Suprapubic skin (tissue), 4 donors: ENCODE measurements around the gene DIRAS1. TPM values are rescaled to one million over a fixed set of nuclear protein-coding genes. Genes with fewer than 3 reads are reported as not detected.

ENCODE experiments used
- DNase-seq, 2 donors: peaks; one replicate each; pipeline ENCODE4 v3.0.0-alpha.2; 2019; ENCODE audit warnings: low spot score in 2 of 2
- H3K27ac ChIP-seq: fragments of 200-600 bp; sonication (generic); one replicate; pipeline ENCODE4 v1.5.1; 2019
- H3K27me3 ChIP-seq: fragments of 200-600 bp; sonication (generic); one replicate; pipeline ENCODE4 v1.5.1; 2019
- H3K36me3 ChIP-seq: fragments of 200-600 bp; sonication (generic); one replicate; pipeline ENCODE4 v1.5.1; 2019
- H3K4me1 ChIP-seq: fragments of 200-600 bp; sonication (generic); one replicate; pipeline ENCODE4 v1.5.1; 2019
- H3K4me3 ChIP-seq: fragments of 200-600 bp; sonication (generic); one replicate; pipeline ENCODE4 v1.5.1; 2019; ENCODE audit warnings: mild to moderate bottlenecking
- H3K9me3 ChIP-seq: fragments of 200-600 bp; sonication (generic); one replicate; pipeline ENCODE4 v1.5.1; 2019
- CTCF ChIP-seq, 2 donors: fragments of 200-600 bp in 1 of 2; fragments of 450-650 bp in 1 of 2; sonication (generic) in 1 of 2; IDR thresholded peaks; one replicate each; pipeline ENCODE4 v1.5.1; 2016 to 2019; ENCODE audit warnings: antibody characterized with exemption in 2 of 2, mild to moderate bottlenecking in 1 of 2, moderate library complexity in 1 of 2
- EP300 ChIP-seq: sonication (generic); formaldehyde crosslinking; IDR thresholded peaks from one replicate; pipeline ENCODE4 v1.6.1; 2017; ENCODE audit warnings: antibody characterized with exemption
- POLR2A ChIP-seq, 2 donors: fragments of 450-650 bp; IDR thresholded peaks; one replicate each; pipeline ENCODE4 v1.6.1; 2017; ENCODE audit warnings: antibody characterized with exemption in 2 of 2, mild to moderate bottlenecking in 2 of 2, moderate library complexity in 2 of 2
- POLR2AphosphoS5 ChIP-seq, 3 donors: sonication (generic); formaldehyde crosslinking; IDR thresholded peaks; one replicate each; pipeline ENCODE4 v1.6.1; 2017; ENCODE audit warnings: antibody characterized with exemption in 3 of 3
- WGBS: methylation state at CpG from one replicate; pipeline ENCODE4 v1.1.5; 2018; 5-methylcytosine and 5-hydroxymethylcytosine counted together
- total RNA-seq, 4 donors: library from RNA; depleted of rRNA; stranded (reverse); fragments of >200 nt; gene quantifications; one replicate each; pipeline ENCODE4 v1.1.0, GENCODE V29; 2016

DIRAS1 gene
- total RNA-seq, 4 donors from 2014 or later: 0.68 to 4.5 (median 2.1) TPM

GRCh38 chr19:2727640-2727944, 6.4 kb upstream of the DIRAS1 start:
- Histone ChIP-seq H3K27ac (no peak overlapping the region), H3K27me3 (peaks cover 30% of the 10 kb centered on the region), H3K36me3 (peaks cover 10% of the 10 kb centered on the region), H3K9me3 (no peaks in the 10 kb centered on the region), H3K4me3 (no peak overlapping the region), H3K4me1 (peaks cover 21% of the 10 kb centered on the region)
- TF ChIP-seq POLR2A (IDR thresholded peaks at IDR 0.05) (no peak), EP300 (no peak), POLR2AphosphoS5 (IDR thresholded peaks at IDR 0.05) (no peak), CTCF (IDR thresholded peaks at IDR 0.05) (no peak)
- WGBS: 65% methylated on average over 10 of the region's 16 CpGs
- DNase-seq: no peak

GRCh38 chr19:2726904-2727639, 5.9 kb upstream of the DIRAS1 start:
- Histone ChIP-seq H3K27me3 (peaks cover 34% of the 10 kb centered on the region), H3K27ac (no peak overlapping the region), H3K9me3 (no peaks in the 10 kb centered on the region), H3K4me1 (peaks cover 24% of the 10 kb centered on the region), H3K4me3 (no peak overlapping the region), H3K36me3 (peaks cover 5% of the 10 kb centered on the region)
- no peak for DNase-seq
- 4% methylated on average over 15 of the region's 26 CpGs for WGBS
- TF ChIP-seq CTCF (IDR thresholded peaks at IDR 0.05) (no peak), POLR2AphosphoS5 (IDR thresholded peaks at IDR 0.05) (no peak), EP300 (no peak), POLR2A (IDR thresholded peaks at IDR 0.05) (no peak)

GRCh38 chr19:2726160-2726855, 5.1 kb upstream of the DIRAS1 start:
- H3K27me3 ChIP-seq: peaks cover 41% of the 10 kb centered on the region
- H3K9me3 ChIP-seq: no peaks in the 10 kb centered on the region
- no peak overlapping the region for H3K4me3 ChIP-seq
- H3K4me1 ChIP-seq: peaks cover 31% of the 10 kb centered on the region
- no peaks in the 10 kb centered on the region for H3K36me3 ChIP-seq
- 86% methylated on average over 6 of the region's 15 CpGs for WGBS
- H3K27ac ChIP-seq: no peak overlapping the region
- TF ChIP-seq POLR2AphosphoS5 (IDR thresholded peaks at IDR 0.05) (no peak), CTCF (IDR thresholded peaks at IDR 0.05) (no peak), EP300 (no peak), POLR2A (IDR thresholded peaks at IDR 0.05) (no peak)
- no peak for DNase-seq

GRCh38 chr19:2724148-2724557, 3.0 kb upstream of the DIRAS1 start:
- Histone ChIP-seq H3K4me1 (peaks cover 45% of the 10 kb centered on the region), H3K4me3 (no peak overlapping the region), H3K36me3 (no peaks in the 10 kb centered on the region), H3K27ac (no peak overlapping the region), H3K9me3 (no peaks in the 10 kb centered on the region), H3K27me3 (peaks cover 56% of the 10 kb centered on the region)
- DNase-seq: no peak
- TF ChIP-seq EP300 (no peak), CTCF (IDR thresholded peaks at IDR 0.05) (no peak), POLR2AphosphoS5 (IDR thresholded peaks at IDR 0.05) (no peak), POLR2A (IDR thresholded peaks at IDR 0.05) (no peak)
- 75% methylated on average over 7 of the region's 7 CpGs for WGBS

- Histone ChIP-seq H3K9me3 (no peaks in the 10 kb centered on the region), H3K27me3 (peaks cover 56% of the 10 kb centered on the region), H3K4me3 (no peak overlapping the region), H3K27ac (no peak overlapping the region), H3K36me3 (no peaks in the 10 kb centered on the region), H3K4me1 (peaks cover 45% of the 10 kb centered on the region)
- DNase-seq: no peak
- WGBS: 87% methylated on average over 3 of the region's 14 CpGs
- TF ChIP-seq CTCF (IDR thresholded peaks at IDR 0.05): no peak
- no peak for TF ChIP-seq POLR2AphosphoS5 (IDR thresholded peaks at IDR 0.05)
- no peak for TF ChIP-seq EP300
- TF ChIP-seq POLR2A (IDR thresholded peaks at IDR 0.05): no peak
These were observed 2.6 kb upstream of the DIRAS1 start for GRCh38 chr19:2723747-2724146.
